OCI-LY7 (cell line): ENCODE measurements around the gene RBM17.

ENCODE experiments used
- CTCF ChIP-seq: fragments of 200-600 bp; sonication (generic); conservative IDR thresholded peaks from 2 replicates; pipeline ENCODE4 v1.5.1; 2014; ENCODE audit warnings: mild to moderate bottlenecking, antibody characterized with exemption, low read length, moderate library complexity, mixed read lengths
- EZH2phosphoT487 ChIP-seq: fragments of 200-600 bp; sonication (generic); IDR thresholded peaks from 2 replicates; pipeline ENCODE4 v1.6.1; 2018; ENCODE audit warnings: low read depth, borderline replicate concordance, mild to moderate bottlenecking, mixed run types, antibody characterized with exemption, low read length, moderate library complexity, mixed read lengths

DNA sequence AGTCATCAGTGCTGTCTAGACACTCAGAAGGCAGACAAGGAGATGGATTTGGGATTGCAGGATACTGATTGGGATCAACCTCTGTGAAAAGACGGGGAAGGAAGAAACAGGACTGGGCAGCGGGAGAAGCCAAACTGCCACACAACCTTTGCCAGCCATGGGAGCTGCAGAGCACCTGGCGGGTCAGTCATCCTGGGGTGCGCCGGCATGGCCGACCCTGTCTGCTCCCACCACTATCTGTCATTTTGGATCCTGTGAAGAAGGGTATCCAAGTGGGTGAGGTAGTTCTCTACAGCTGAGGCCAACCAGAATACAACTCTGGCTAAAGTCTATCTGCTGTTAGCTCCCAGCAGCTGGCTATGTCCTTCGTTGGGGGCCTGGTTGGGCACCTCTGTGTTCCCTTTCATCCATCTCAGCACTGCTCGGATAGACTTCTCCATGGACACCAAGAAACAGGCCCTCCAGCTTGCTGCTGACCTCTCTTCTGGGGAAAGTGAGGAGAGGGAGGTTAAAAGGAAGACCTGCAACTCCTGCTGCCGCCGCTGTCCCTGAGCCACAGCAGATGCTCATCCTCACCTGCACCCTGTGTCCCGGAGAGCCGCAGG is 11.7 kb upstream of the RBM17 start:
- TF ChIP-seq CTCF = no peak
- TF ChIP-seq EZH2phosphoT487 = no peak
